Keratinocyte (primary cell): ENCODE results near the gene UBE2E3. TPM values are rescaled to one million over a fixed set of nuclear protein-coding genes. Genes with fewer than 3 reads are reported as not detected.
A peak's percentile ranks its signal among the peaks of the same experiment; 100 is the strongest.

Experiments
- DNase-seq: peaks from one replicate; pipeline ENCODE4 v3.0.0-alpha.2; 2011; ENCODE audit warnings: low read depth, missing footprints, low spot score
- FAIRE-seq: peaks from 2 replicates; lab custom pipeline; 2011; peaks lifted over from hg19 to GRCh38; lab: Jason Lieb, UNC
- H2AFZ ChIP-seq: 2 replicates; pipeline ENCODE4 v1.6.0; 2012; ENCODE audit warnings: low read length, control low read depth, inconsistent platforms; ENCODE audit not compliant: control insufficient read depth
- H3K27ac ChIP-seq: 2 replicates; pipeline ENCODE4 v1.5.1; 2011; ENCODE audit warnings: low read length; ENCODE audit not compliant: control insufficient read depth, insufficient read depth
- H3K27me3 ChIP-seq: 3 replicates; pipeline ENCODE4 v1.6.0; 2011; ENCODE audit warnings: low read length; ENCODE audit not compliant: control insufficient read depth, insufficient read depth; ENCODE audit errors: extremely low read depth
- H3K36me3 ChIP-seq, 2 experiments: 2 replicates in 1 of 2; 3 replicates in 1 of 2; pipeline ENCODE4 v1.5.1; 2011; ENCODE audit warnings: low read length in 2 of 2, mild to moderate bottlenecking in 1 of 2; ENCODE audit not compliant: control insufficient read depth in 2 of 2, insufficient read depth in 2 of 2; ENCODE audit errors: extremely low read depth in 1 of 2
- H3K4me1 ChIP-seq: 3 replicates; pipeline ENCODE4 v1.5.1; 2011; ENCODE audit warnings: low read length; ENCODE audit not compliant: control insufficient read depth, insufficient read depth; ENCODE audit errors: extremely low read depth
- H3K4me2 ChIP-seq: 3 replicates; pipeline ENCODE4 v1.6.0; 2011; ENCODE audit warnings: low read depth, low read length; ENCODE audit not compliant: control insufficient read depth, insufficient read depth; ENCODE audit errors: extremely low read depth
- H3K4me3 ChIP-seq, 3 experiments: fragments of 200-600 bp in 1 of 3; sonication (generic) in 1 of 3; 2 replicates in 2 of 3; 3 replicates in 1 of 3; pipeline ENCODE4 v1.5.1; 2011 to 2016; ENCODE audit warnings: low read length in 3 of 3, mild to moderate bottlenecking in 3 of 3, control low read depth in 2 of 3, inconsistent platforms in 1 of 3, low read depth in 1 of 3, mixed read lengths in 1 of 3, mixed run types in 1 of 3, moderate library complexity in 1 of 3; ENCODE audit not compliant: control insufficient read depth in 2 of 3, insufficient read depth in 2 of 3; ENCODE audit errors: extremely low read depth in 1 of 3
- H3K79me2 ChIP-seq: 2 replicates; pipeline ENCODE4 v1.6.0; 2012; ENCODE audit warnings: low read length; ENCODE audit not compliant: control insufficient read depth, insufficient read depth
- H3K9ac ChIP-seq: 3 replicates; pipeline ENCODE4 v1.6.0; 2011; ENCODE audit warnings: low read length; ENCODE audit not compliant: control insufficient read depth, insufficient read depth; ENCODE audit errors: extremely low read depth
- H3K9me1 ChIP-seq: 3 replicates; pipeline ENCODE4 v1.6.0; 2011; ENCODE audit warnings: low read length; ENCODE audit not compliant: control insufficient read depth, insufficient read depth; ENCODE audit errors: extremely low read depth
- H3K9me3 ChIP-seq: 2 replicates; pipeline ENCODE4 v1.5.1; 2012; ENCODE audit warnings: low read depth, low read length; ENCODE audit not compliant: control insufficient read depth
- H4K20me1 ChIP-seq: 3 replicates; pipeline ENCODE4 v1.6.0; 2011; ENCODE audit warnings: low read length; ENCODE audit not compliant: control insufficient read depth, insufficient read depth; ENCODE audit errors: extremely low read depth
- CTCF ChIP-seq, 3 experiments: IDR thresholded peaks in 1 of 3; conservative IDR thresholded peaks in 1 of 3; optimal IDR thresholded peaks in 1 of 3; 2 replicates in 2 of 3; 3 replicates in 1 of 3; pipeline versions ENCODE3 to v1.5.1; 2011; ENCODE audit warnings: low read length in 3 of 3, mild to moderate bottlenecking in 3 of 3, moderate library complexity in 2 of 3, control low read depth in 1 of 3, inconsistent platforms in 1 of 3; ENCODE audit not compliant: insufficient read depth in 2 of 3; ENCODE audit errors: extremely low read depth in 1 of 3
- EZH2 ChIP-seq: IDR thresholded peaks from one replicate; pipeline ENCODE4 v1.6.1; 2012; ENCODE audit warnings: inconsistent platforms, mild to moderate bottlenecking, low read length, moderate library complexity
- dilution Hi-C: fragments of 300-500 bp; cut with MboI; formaldehyde crosslinking; loops from one replicate; pipeline ENCODE4 v1.7.0; 2020; ENCODE audit warnings: low sequenced_read_pairs; ENCODE audit not compliant: extremely low pct_ligation_motif_present
- polyA minus RNA-seq, 3 experiments: library from RNA; depleted of rRNA, polyadenylated mRNA; stranded (reverse); fragments of >200 nt; gene quantifications; 1 replicate in 1 of 3; 2 replicates in 1 of 3; 3 replicates in 1 of 3; pipeline ENCODE4 v1.2.3, GENCODE V29; 2011
- polyA plus RNA-seq, 5 experiments: library from polyadenylated mRNA; depleted of rRNA in 3 of 5; stranded (reverse) in 3 of 5; stranded (forward) in 1 of 5; unstranded in 1 of 5; fragments of >200 nt; gene quantifications; 1 replicate in 1 of 5; 2 replicates in 3 of 5; 3 replicates in 1 of 5; pipeline versions ENCODE4 v1.2.1 to v1.2.3, GENCODE V29; 2011 to 2012; ENCODE audit warnings: missing spikeins in 2 of 5, low read depth in 1 of 5, low replicate concordance in 1 of 5

Gene UBE2E3
- 88.3 to 107 TPM (median 91.1 TPM) in 3 replicates for polyA plus RNA-seq
- 27.7 TPM for polyA plus RNA-seq (2011; ENCODE audit: low read depth)
- 89.6 and 203 TPM in 2 replicates for polyA plus RNA-seq (2011; cell fraction: cytosol; rRNA removed)
- 70.2 and 71.8 TPM in 2 replicates for polyA plus RNA-seq (2011; cell fraction: nucleus; rRNA removed)
- polyA plus RNA-seq (2012; ENCODE audit: low replicate concordance), result 58.6 and 73.4 TPM in 2 replicates
- polyA minus RNA-seq, result 30.1 to 50.0 TPM (median 37.7 TPM) in 3 replicates
- 30.9 TPM for polyA minus RNA-seq (2011; cell fraction: cytosol; rRNA and poly(A)+ RNA removed)
- 21.0 and 34.6 TPM in 2 replicates for polyA minus RNA-seq (2011; cell fraction: nucleus; rRNA and poly(A)+ RNA removed)

- Histone ChIP-seq H3K4me2 (peak within 1 kb of the TSS; percentile 94), H4K20me1 (no peaks in the 10 kb centered on the region), H3K27me3 (no peaks in the 10 kb centered on the region), H2AFZ (peak within 1 kb of the TSS; percentile 84), H3K9me3 (no peaks in the 10 kb centered on the region), H3K79me2 (peaks cover 30% of the 10 kb centered on the region), H3K9me1 (no peaks in the 10 kb centered on the region), H3K9ac (peak within 1 kb of the TSS; percentile 85), H3K4me1 (peaks cover 19% of the 10 kb centered on the region), H3K36me3 (peaks cover 0 to 3% of the 10 kb centered on the region in 2 experiments), H3K4me3 (peak within 1 kb of the TSS; percentile 69 to 91 (median 82)), H3K27ac (peak within 1 kb of the TSS; percentile 77)
- DNase-seq (no peak), FAIRE-seq (no peak)
- TF ChIP-seq CTCF (optimal IDR thresholded peaks at IDR 0.05 in 1 of 3, IDR thresholded peaks at IDR 0.05 in 1 of 3, conservative IDR thresholded peaks at IDR 0.05 in 1 of 3; ENCODE audit: extremely low read depth in 1 of 3, insufficient read depth in 2 of 3, low read length in 3 of 3), result peak; percentile 32 to 82 (median 52)
- TF ChIP-seq EZH2, result no peak
- dilution Hi-C loops, result no loop called here
Observed at GRCh38 chr2:180980106-180980942, at the start of gene UBE2E3. UBE2E3 (plus strand) TSS chr2:180980605; CDS start chr2:180982043, 1,438 bp downstream.

- H3K9me3 ChIP-seq, result no peaks in the 10 kb centered on the region
- TF ChIP-seq CTCF (optimal IDR thresholded peaks at IDR 0.05 in 1 of 3, IDR thresholded peaks at IDR 0.05 in 1 of 3, conservative IDR thresholded peaks at IDR 0.05 in 1 of 3; ENCODE audit: extremely low read depth in 1 of 3, insufficient read depth in 2 of 3, low read length in 3 of 3) (no peak), EZH2 (no peak)
- no peaks in the 10 kb centered on the region for H3K79me2 ChIP-seq
- no peak overlapping the region for H3K27ac ChIP-seq
- DNase-seq, result no peak
- no peak overlapping the region for H3K4me2 ChIP-seq
- H3K4me1 ChIP-seq, result no peaks in the 10 kb centered on the region
- H3K9me1 ChIP-seq, result no peaks in the 10 kb centered on the region
- no peak overlapping the region for H3K4me3 ChIP-seq
- no peaks in the 10 kb centered on the region for H4K20me1 ChIP-seq
- no peak overlapping the region for H2AFZ ChIP-seq
- H3K27me3 ChIP-seq, result no peaks in the 10 kb centered on the region
- dilution Hi-C loops, result no loop called here
- no peaks in the 10 kb centered on the region for H3K36me3 ChIP-seq
- no peak overlapping the region for H3K9ac ChIP-seq
- FAIRE-seq, result no peak
Observed at GRCh38 chr2:180931841-180932240, 48.6 kb upstream of the UBE2E3 start.
